ENCODE measurements around the gene TMEM220.

TMEM220 gene

GRCh38 chr17:10750210-10750609 lies 20.4 kb upstream of the TMEM220 start:
- in situ Hi-C loops (cut with MboI; ENCODE audit: low pct_unique_long_range_greater_than_20kb, low sequenced_read_pairs, unreplicated experiment): no loop called here
- TF ChIP-seq CTCF (IDR thresholded peaks at IDR 0.05; ENCODE audit: extremely low read depth, insufficient read depth, missing control alignments): no peak
- no peak for DNase-seq (ENCODE audit: low spot score)

- no peak for DNase-seq (ENCODE audit: low spot score)
Observed at GRCh38 chr17:10748531-10749181, 18.8 kb upstream of the TMEM220 start.

GRCh38 chr17:10745231-10745630 lies 15.4 kb upstream of the TMEM220 start:
- DNase-seq (ENCODE audit: low spot score): no peak
- TF ChIP-seq CTCF (IDR thresholded peaks at IDR 0.05; ENCODE audit: extremely low read depth, insufficient read depth, missing control alignments): no peak
- in situ Hi-C loops (cut with MboI; ENCODE audit: low pct_unique_long_range_greater_than_20kb, low sequenced_read_pairs, unreplicated experiment): no loop called here

More at GRCh38 chr17:10748531-10749181, 18.8 kb upstream of the TMEM220 start:
- in situ Hi-C loops (cut with MboI; ENCODE audit: low pct_unique_long_range_greater_than_20kb, low sequenced_read_pairs, unreplicated experiment): no loop called here
- TF ChIP-seq CTCF (IDR thresholded peaks at IDR 0.05; ENCODE audit: extremely low read depth, insufficient read depth, missing control alignments): no peak

GRCh38 chr17:10744501-10745000 lies 14.7 kb upstream of the TMEM220 start:
- no peak for TF ChIP-seq CTCF (IDR thresholded peaks at IDR 0.05; ENCODE audit: extremely low read depth, insufficient read depth, missing control alignments)
- no peak for DNase-seq (ENCODE audit: low spot score)
- in situ Hi-C loops (cut with MboI; ENCODE audit: low pct_unique_long_range_greater_than_20kb, low sequenced_read_pairs, unreplicated experiment): no loop called here

GRCh38 chr17:10743316-10744009 lies 13.6 kb upstream of the TMEM220 start:
- in situ Hi-C loops (cut with MboI; ENCODE audit: low pct_unique_long_range_greater_than_20kb, low sequenced_read_pairs, unreplicated experiment): no loop called here
- DNase-seq (ENCODE audit: low spot score): no peak
- TF ChIP-seq CTCF (IDR thresholded peaks at IDR 0.05; ENCODE audit: extremely low read depth, insufficient read depth, missing control alignments): no peak

- in situ Hi-C loops (cut with MboI; ENCODE audit: low pct_unique_long_range_greater_than_20kb, low sequenced_read_pairs, unreplicated experiment): no loop called here
- TF ChIP-seq CTCF (IDR thresholded peaks at IDR 0.05; ENCODE audit: extremely low read depth, insufficient read depth, missing control alignments): no peak
- no peak for DNase-seq (ENCODE audit: low spot score)
Observed at GRCh38 chr17:10742431-10742830, 12.6 kb upstream of the TMEM220 start.

Data from GM13977 (cell line).